Osteoblast (primary cell): ENCODE results near the gene TNK2. TPM values are rescaled to one million over a fixed set of nuclear protein-coding genes. Genes with fewer than 3 reads are reported as not detected.

ENCODE experiments used
- DNase-seq: peaks from one replicate; pipeline ENCODE4 v3.0.0; 2011; ENCODE audit warnings: low spot score, mixed read lengths; ENCODE audit not compliant: insufficient read length; ENCODE audit errors: missing footprints
- H2AFZ ChIP-seq: 2 replicates; pipeline ENCODE4 v1.6.0; 2011; ENCODE audit warnings: mild to moderate bottlenecking, low read length
- H3K27ac ChIP-seq: 2 replicates; pipeline ENCODE4 v1.5.1; 2011; ENCODE audit warnings: mild to moderate bottlenecking, low read depth, low read length, moderate library complexity
- H3K27me3 ChIP-seq: 2 replicates; pipeline ENCODE4 v1.6.0; 2012; ENCODE audit warnings: mild to moderate bottlenecking, control low read depth, inconsistent platforms, low read length, moderate library complexity; ENCODE audit not compliant: insufficient read depth
- H3K36me3 ChIP-seq: 2 replicates; pipeline ENCODE4 v1.5.1; 2011; ENCODE audit warnings: mild to moderate bottlenecking, low read length, control low read depth, moderate library complexity; ENCODE audit not compliant: insufficient read depth
- H3K4me1 ChIP-seq: 2 replicates; pipeline ENCODE4 v1.5.1; 2011; ENCODE audit warnings: mild to moderate bottlenecking, low read length, control low read depth, moderate library complexity; ENCODE audit not compliant: insufficient read depth
- H3K4me2 ChIP-seq: 2 replicates; pipeline ENCODE4 v1.6.0; 2011; ENCODE audit warnings: mild to moderate bottlenecking, low read length; ENCODE audit not compliant: insufficient read depth
- H3K4me3 ChIP-seq: fragments of 200-600 bp; sonication (generic); 3 replicates; pipeline ENCODE4 v1.5.1; 2012; ENCODE audit warnings: mild to moderate bottlenecking, low read length, inconsistent platforms; ENCODE audit not compliant: insufficient read depth
- H3K79me2 ChIP-seq: 2 replicates; pipeline ENCODE4 v1.6.0; 2012; ENCODE audit warnings: mild to moderate bottlenecking, low read length, control low read depth, inconsistent platforms; ENCODE audit not compliant: insufficient read depth
- H3K9me3 ChIP-seq: 2 replicates; pipeline ENCODE4 v1.5.1; 2011; ENCODE audit warnings: low read depth, low read length, control low read depth
- H4K20me1 ChIP-seq: 2 replicates; pipeline ENCODE4 v1.6.0; 2012; ENCODE audit warnings: mild to moderate bottlenecking, low read length, control low read depth; ENCODE audit not compliant: insufficient read depth
- CTCF ChIP-seq: IDR thresholded peaks from 2 replicates; pipeline ENCODE4 v1.5.1; 2011; ENCODE audit warnings: mild to moderate bottlenecking, low read depth, low read length, moderate library complexity; ENCODE audit errors: extremely low read depth
- total RNA-seq: library from RNA; depleted of rRNA; stranded (reverse); fragments of >200 nt; gene quantifications from 2 replicates; pipeline ENCODE4 v1.2.3, GENCODE V29; 2012

Gene TNK2
- total RNA-seq, 1 donor, result 11.6 TPM

- H3K4me2 ChIP-seq, result no peak overlapping the region
- no peak overlapping the region for H3K4me3 ChIP-seq
- H3K27ac ChIP-seq, result no peak overlapping the region
- no peak for TF ChIP-seq CTCF
- H3K27me3 ChIP-seq, result peaks cover 11% of the 10 kb centered on the region
- H2AFZ ChIP-seq, result no peak overlapping the region
- no peaks in the 10 kb centered on the region for H3K9me3 ChIP-seq
- no peaks in the 10 kb centered on the region for H3K4me1 ChIP-seq
- no peaks in the 10 kb centered on the region for H3K79me2 ChIP-seq
- no peaks in the 10 kb centered on the region for H4K20me1 ChIP-seq
- H3K36me3 ChIP-seq, result no peaks in the 10 kb centered on the region
- peak; percentile 56 for DNase-seq
Measured at GRCh38 chr3:195834675-195835583, 73.4 kb downstream of the TNK2 start.

GRCh38 chr3:195829897-195830254 is 78.5 kb downstream of the TNK2 start:
- Histone ChIP-seq H3K4me2 (no peak overlapping the region), H3K4me3 (no peak overlapping the region), H3K9me3 (no peaks in the 10 kb centered on the region), H3K27me3 (no peaks in the 10 kb centered on the region), H3K79me2 (no peaks in the 10 kb centered on the region), H4K20me1 (no peaks in the 10 kb centered on the region), H3K27ac (no peak overlapping the region), H2AFZ (no peak overlapping the region), H3K4me1 (no peaks in the 10 kb centered on the region), H3K36me3 (no peaks in the 10 kb centered on the region)
- no peak for TF ChIP-seq CTCF
- no peak for DNase-seq

- no peak overlapping the region for H3K27ac ChIP-seq
- peak; percentile 6 for DNase-seq
- no peaks in the 10 kb centered on the region for H3K36me3 ChIP-seq
- no peaks in the 10 kb centered on the region for H3K79me2 ChIP-seq
- no peak overlapping the region for H3K4me3 ChIP-seq
- no peak overlapping the region for H3K4me2 ChIP-seq
- TF ChIP-seq CTCF, result no peak
- H3K27me3 ChIP-seq, result peaks cover 3% of the 10 kb centered on the region
- H4K20me1 ChIP-seq, result no peaks in the 10 kb centered on the region
- H3K4me1 ChIP-seq, result no peaks in the 10 kb centered on the region
- no peak overlapping the region for H2AFZ ChIP-seq
- H3K9me3 ChIP-seq, result no peaks in the 10 kb centered on the region
Measured at GRCh38 chr3:195828762-195829161, 79.6 kb downstream of the TNK2 start.
